ENCODE results near the gene GLI3.

Gene GLI3

DNA sequence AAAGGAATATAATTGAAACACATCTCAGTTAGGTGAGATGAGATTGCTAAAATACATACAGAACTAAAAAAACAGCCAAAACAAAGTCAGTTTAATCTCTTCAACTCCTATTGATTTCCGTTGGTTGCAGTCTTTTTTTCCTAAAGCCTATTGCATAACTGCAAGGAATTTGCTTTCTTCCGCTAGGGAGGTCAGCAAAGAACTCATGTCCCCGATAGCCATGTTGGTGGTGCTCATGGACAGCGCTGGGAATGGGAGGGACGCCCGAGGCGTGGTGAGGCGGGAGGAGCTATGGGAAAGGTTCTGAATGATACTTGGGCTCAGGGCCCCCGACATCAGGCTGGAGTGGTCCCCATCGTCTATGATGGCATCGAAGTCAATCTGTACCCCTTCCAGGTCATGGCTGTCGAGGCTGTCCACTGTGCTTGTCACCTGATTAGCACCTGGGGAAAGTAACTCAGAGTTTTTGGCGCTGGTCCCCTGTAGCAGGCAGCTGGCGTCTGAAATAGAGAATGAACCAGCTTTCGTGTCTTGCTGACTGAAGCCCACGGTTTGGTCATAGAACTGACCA, 272.7 kb downstream of the GLI3 start:
- Histone ChIP-seq H3K27ac (no peak overlapping the region), H3K36me3 (replicated peaks) (peaks cover 2% of the 10 kb centered on the region), H3K4me3 (ENCODE audit: low read depth, low read length) (no peak overlapping the region), H3K27me3 (replicated peaks) (no peaks in the 10 kb centered on the region)
- DNase-seq: no peak
- in situ Hi-C loops (cut with HindIII; ENCODE audit: low pct_ligation_motif_present, low sequenced_read_pairs): no loop called here
- TF ChIP-seq, protein P1, sequence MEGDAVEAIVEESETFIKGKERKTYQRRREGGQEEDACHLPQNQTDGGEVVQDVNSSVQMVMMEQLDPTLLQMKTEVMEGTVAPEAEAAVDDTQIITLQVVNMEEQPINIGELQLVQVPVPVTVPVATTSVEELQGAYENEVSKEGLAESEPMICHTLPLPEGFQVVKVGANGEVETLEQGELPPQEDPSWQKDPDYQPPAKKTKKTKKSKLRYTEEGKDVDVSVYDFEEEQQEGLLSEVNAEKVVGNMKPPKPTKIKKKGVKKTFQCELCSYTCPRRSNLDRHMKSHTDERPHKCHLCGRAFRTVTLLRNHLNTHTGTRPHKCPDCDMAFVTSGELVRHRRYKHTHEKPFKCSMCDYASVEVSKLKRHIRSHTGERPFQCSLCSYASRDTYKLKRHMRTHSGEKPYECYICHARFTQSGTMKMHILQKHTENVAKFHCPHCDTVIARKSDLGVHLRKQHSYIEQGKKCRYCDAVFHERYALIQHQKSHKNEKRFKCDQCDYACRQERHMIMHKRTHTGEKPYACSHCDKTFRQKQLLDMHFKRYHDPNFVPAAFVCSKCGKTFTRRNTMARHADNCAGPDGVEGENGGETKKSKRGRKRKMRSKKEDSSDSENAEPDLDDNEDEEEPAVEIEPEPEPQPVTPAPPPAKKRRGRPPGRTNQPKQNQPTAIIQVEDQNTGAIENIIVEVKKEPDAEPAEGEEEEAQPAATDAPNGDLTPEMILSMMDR (IDR thresholded peaks at IDR 0.05; ENCODE audit: low read depth, low read length, missing control alignments): no peak

DNA sequence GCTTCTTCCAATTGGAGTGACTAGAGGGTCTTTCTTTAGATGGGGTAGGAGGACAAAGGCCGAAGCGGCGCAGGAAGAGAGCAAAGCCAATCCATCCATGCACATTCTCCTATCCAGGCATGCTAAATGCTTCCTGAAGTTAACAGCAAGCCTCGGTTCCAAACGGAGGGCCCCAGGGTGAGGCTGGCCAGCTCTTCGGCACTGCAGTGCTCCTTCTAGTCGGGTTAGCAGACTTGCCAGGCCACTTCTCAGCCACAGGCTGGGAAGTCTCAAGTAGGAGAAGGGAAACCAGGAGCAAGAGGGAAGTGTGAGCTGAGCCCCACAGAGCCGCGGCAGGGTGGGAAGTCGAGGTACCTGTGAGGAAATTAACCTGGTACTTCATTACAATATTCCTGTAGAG, 280.3 kb downstream of the GLI3 start:
- in situ Hi-C loops (cut with HindIII; ENCODE audit: low pct_ligation_motif_present, low sequenced_read_pairs): no loop called here
- Histone ChIP-seq H3K36me3 (replicated peaks) (no peaks in the 10 kb centered on the region), H3K4me3 (ENCODE audit: low read depth, low read length) (no peak overlapping the region), H3K27ac (no peak overlapping the region), H3K27me3 (replicated peaks) (no peaks in the 10 kb centered on the region)
- no peak for DNase-seq
- TF ChIP-seq, protein P1 (IDR thresholded peaks at IDR 0.05; ENCODE audit: low read depth, low read length, missing control alignments): no peak

DNA sequence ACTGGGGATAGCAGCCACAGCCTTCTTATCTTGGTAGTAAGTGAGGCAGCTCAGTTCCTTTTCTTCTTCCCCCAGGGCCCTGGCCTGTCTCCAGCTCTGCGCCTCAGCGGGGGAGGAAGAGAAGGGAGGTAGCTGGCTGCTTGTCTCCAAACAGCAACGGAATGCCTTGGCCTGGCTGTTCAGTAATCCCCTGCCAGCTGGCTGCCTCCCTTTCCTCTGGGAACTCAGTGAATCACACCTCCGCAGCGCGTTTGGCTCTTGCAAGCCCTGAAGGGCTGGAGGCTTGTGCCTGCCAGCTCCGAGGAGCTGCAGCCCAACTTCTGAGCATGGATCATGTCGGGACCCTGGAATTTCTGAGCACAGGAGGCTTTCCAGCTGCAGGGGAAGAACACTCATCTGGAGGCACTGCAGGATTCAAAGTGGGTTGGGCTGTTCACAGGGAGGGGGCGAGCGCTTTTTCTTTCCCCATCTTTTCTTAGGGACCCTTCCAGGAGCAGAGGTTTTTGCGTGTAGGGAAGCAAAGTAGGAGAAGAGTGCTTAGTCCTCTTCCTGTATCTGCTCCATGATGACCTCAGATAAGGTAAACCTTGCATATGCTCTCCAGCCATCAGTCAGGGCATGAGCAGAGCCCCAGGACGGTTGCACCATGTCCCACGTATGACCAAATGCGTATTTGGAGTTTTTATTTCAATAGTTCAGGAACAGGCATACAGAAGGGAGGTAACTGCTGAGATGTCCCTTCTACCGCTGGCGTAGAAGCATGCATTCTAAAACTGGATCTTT, 280.9 kb downstream of the GLI3 start:
- DNase-seq: peak; percentile 97
- TF ChIP-seq, protein P1 (IDR thresholded peaks at IDR 0.05; ENCODE audit: low read depth, low read length, missing control alignments): no peak
- in situ Hi-C loops (cut with HindIII; ENCODE audit: low pct_ligation_motif_present, low sequenced_read_pairs): no loop called here
- no peaks in the 10 kb centered on the region for H3K27me3 ChIP-seq (replicated peaks)
- H3K4me3 ChIP-seq (ENCODE audit: low read depth, low read length): no peak overlapping the region
- no peak overlapping the region for H3K27ac ChIP-seq
- H3K36me3 ChIP-seq (replicated peaks): no peaks in the 10 kb centered on the region

DNA sequence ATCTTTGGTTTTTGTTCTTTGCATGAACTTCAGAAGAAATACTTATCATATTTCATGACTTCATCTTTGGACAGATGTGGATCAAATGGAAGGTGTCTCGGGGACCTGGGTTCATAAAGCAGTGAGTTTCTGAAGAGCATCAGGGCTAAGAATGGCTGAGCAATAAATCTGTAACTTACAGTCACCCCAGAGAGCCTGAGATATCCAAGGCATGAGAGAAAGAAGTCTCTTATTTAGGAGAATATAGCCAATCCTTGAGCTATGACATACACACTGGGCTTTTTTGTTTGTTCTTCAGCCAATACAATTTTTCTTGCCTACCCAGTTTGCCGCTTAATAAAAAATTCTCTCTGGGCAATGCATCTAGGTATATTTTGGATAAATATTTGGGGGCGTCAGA, 281.6 kb downstream of the GLI3 start:
- H3K36me3 ChIP-seq (replicated peaks): no peaks in the 10 kb centered on the region

DNA sequence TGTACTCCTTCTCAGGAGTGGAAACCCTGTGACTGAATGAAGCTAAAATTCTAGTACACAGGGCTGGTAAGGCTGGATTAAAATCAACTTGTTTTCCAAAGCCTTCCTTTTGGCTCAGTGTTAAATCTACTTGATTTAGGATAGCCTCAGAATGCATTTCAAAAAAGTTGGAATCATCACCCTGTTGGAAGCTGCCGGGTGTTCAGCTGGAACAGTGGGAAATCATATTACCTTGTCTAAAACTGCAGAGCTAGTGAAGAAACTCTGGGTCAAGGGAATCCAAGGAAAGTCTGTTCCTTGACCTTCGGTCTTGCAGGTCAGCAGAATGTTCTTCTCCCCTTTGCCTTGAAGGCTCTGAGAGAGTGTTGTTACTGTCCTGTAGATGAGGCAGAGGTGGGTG, 282.0 kb downstream of the GLI3 start:
- no peak for DNase-seq
- TF ChIP-seq, protein P1 (IDR thresholded peaks at IDR 0.05; ENCODE audit: low read depth, low read length, missing control alignments): no peak
- Histone ChIP-seq H3K4me3 (ENCODE audit: low read depth, low read length) (no peak overlapping the region), H3K27me3 (replicated peaks) (no peaks in the 10 kb centered on the region), H3K36me3 (replicated peaks) (no peaks in the 10 kb centered on the region), H3K27ac (no peak overlapping the region)
- in situ Hi-C loops (cut with HindIII; ENCODE audit: low pct_ligation_motif_present, low sequenced_read_pairs): no loop called here

More for the DNA sequence above, 281.6 kb downstream of the GLI3 start:
- Histone ChIP-seq H3K27ac (no peak overlapping the region), H3K27me3 (replicated peaks) (no peaks in the 10 kb centered on the region), H3K4me3 (ENCODE audit: low read depth, low read length) (no peak overlapping the region)
- TF ChIP-seq, protein P1 (IDR thresholded peaks at IDR 0.05; ENCODE audit: low read depth, low read length, missing control alignments): no peak
- in situ Hi-C loops (cut with HindIII; ENCODE audit: low pct_ligation_motif_present, low sequenced_read_pairs): no loop called here
- no peak for DNase-seq

All from brain microvascular endothelial cell (primary cell).